ENCODE results near the gene NDRG2. TPM values are rescaled to one million over a fixed set of nuclear protein-coding genes. Genes with fewer than 3 reads are reported as not detected.
"Not testable (repeated sequence)": the region's sequence is repeated elsewhere in the genome, so short reads cannot be mapped to it uniquely, and the experiment has no call there.

The NDRG2 gene
- total RNA-seq, 1 donor from 2014 or later, result 54.7 TPM

- no peak for ATAC-seq
Measured at GRCh38 chr14:21033133-21033698, 8.4 kb upstream of the NDRG2 start.

GRCh38 chr14:21032326-21033132 is 7.7 kb upstream of the NDRG2 start:
- ATAC-seq, result peak; percentile 79

- ATAC-seq, result no peak
Measured at GRCh38 chr14:21030531-21030930, 5.7 kb upstream of the NDRG2 start.

GRCh38 chr14:21029917-21030316 is 5.1 kb upstream of the NDRG2 start, which contains the start of gene TPPP2:
TPPP2 (plus strand) TSS chr14:21030217; CDS start chr14:21030582, 365 bp downstream.
- no peak for ATAC-seq

GRCh38 chr14:21026988-21027315 is 2.1 kb upstream of the NDRG2 start:
- no peak for ATAC-seq

GRCh38 chr14:21026274-21026987 is 1.6 kb upstream of the NDRG2 start:
- no peak for ATAC-seq

GRCh38 chr14:21025371-21026273 is 761 bp upstream of the NDRG2 start:
- peak; percentile 2 for ATAC-seq

GRCh38 chr14:21023817-21024584 is 860 bp downstream of the NDRG2 start:
- no peak for ATAC-seq

- ATAC-seq, result no peak
Measured at GRCh38 chr14:21023174-21023573, 1.7 kb downstream of the NDRG2 start.

GRCh38 chr14:21022686-21023085 is 2.2 kb downstream of the NDRG2 start:
- no peak for ATAC-seq

GRCh38 chr14:21020977-21021545 is 3.8 kb downstream of the NDRG2 start:
- peak; percentile 12 for ATAC-seq

- no peak for ATAC-seq
Measured at GRCh38 chr14:21019366-21019765, 5.5 kb downstream of the NDRG2 start.

- ATAC-seq, result no peak
Measured at GRCh38 chr14:21018781-21019180, 6.1 kb downstream of the NDRG2 start.

- ATAC-seq, result no peak
Measured at GRCh38 chr14:21018286-21018685, 6.6 kb downstream of the NDRG2 start.

- ATAC-seq, result no peak
Measured at GRCh38 chr14:21017528-21018245, 7.2 kb downstream of the NDRG2 start.

- ATAC-seq, result no peak
Measured at GRCh38 chr14:21016413-21017190, 8.3 kb downstream of the NDRG2 start.

GRCh38 chr14:21015312-21015711 is 9.5 kb downstream of the NDRG2 start:
- ATAC-seq, result no peak

- peak; percentile 83 for ATAC-seq
Measured at GRCh38 chr14:21014761-21015190, 10.1 kb downstream of the NDRG2 start.

- no peak for ATAC-seq
Measured at GRCh38 chr14:21011136-21011535, 13.7 kb downstream of the NDRG2 start.

GRCh38 chr14:21009721-21010120 is 15.1 kb downstream of the NDRG2 start:
- ATAC-seq, result not testable (repeated sequence)

Data from esophagus mucosa (tissue), 1 donor.